Stimulated activated CD4-positive, alpha-beta T cell treated with anti-CD3 and anti-CD28 coated beads, Interleukin-4, amount 100 ng/mL, for 1 hour (primary cell): ENCODE results near the gene NOP14.
A peak's percentile ranks its signal among the peaks of the same experiment; 100 is the strongest.
"Not testable (repeated sequence)": the region's sequence is repeated elsewhere in the genome, so short reads cannot be mapped to it uniquely, and the experiment has no call there.

Experiments used
- DNase-seq: peaks from one replicate; pipeline ENCODE4 v3.0.0-alpha.2; 2020

The NOP14 gene

DNA sequence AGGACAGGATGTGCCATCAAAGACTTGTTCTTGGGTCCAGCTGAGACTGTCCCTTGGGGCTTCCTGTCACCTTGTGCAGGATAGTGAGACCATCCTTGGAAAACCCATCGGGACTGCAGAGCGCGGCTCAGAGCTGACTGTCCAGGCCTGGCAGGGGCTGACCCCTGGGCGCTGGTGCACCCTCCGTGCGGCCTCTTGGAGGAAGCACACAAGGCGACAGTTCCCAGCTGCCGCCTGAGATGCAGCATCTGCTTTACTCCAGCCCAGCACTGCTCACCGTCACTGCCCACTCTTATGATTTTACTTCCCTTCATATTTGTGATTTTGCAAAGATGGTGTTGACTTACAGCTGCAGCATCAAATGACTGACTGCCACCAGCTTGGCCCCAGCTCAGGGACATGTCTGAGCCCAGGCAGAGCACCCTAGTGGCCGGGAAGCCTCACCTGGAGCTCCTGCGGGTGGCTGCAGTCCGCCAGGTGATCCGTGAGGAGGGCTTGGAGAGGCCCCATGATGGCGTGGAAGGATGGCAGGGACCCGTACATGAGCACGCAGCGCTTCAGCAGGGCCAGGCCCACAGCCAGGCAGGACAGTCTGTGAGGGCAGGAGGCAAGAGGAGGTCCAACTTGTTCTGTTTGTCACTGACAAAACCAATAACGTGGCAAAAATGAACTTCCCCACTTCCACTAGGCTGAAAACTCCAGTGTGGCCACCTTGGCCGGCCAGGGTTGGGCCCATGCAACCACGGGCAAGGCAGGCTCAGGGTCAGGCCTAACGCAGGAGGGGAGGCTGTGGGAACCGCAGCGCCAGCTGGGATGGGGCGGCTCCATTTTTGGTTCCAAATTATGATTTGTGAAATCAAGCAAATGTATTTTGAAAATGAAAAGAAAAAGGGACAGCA lies 21.8 kb downstream of the NOP14 start:
- DNase-seq = no peak

DNA sequence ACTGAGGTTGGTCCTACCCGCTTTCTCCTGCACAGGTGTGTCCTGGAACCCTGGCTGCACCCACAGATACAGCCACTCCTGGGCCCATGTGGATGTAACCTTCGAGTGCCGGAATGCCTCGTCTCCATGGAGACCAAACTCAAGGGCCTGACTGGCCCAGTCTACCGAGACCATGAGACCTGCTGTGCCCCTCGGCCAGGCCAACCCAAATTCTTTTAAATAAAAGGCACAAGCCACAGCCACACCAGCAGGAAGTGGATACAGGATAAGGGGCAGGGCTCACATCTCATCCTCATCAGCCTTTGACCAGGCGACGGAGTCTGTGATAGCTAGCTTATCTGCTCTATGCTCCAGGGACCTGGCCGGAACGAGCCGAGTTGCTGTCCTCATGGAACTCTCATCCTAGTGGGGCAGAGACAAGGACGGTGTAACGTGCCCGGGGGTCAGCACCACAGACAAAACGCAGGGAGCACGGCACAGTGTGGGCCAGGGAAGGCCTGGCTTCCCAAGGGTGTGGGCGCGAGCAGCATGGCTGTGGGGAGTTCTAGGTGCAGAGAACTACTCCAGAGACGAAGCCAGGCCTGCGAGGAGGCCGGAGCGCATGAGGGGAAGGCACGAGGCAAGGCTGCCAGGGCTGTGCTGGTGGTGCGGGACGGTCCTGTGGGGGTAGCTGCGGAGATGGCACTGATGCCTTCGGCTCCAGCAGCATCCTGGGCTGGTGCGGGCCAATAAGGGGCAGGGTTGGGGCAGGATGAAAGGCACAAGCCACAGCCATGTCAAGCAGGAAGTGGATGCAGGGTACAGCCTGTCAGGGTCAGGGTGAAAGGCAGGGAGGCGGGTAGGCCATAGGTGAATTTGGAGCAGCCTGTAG lies 22.7 kb downstream of the NOP14 start:
- no peak for DNase-seq

DNA sequence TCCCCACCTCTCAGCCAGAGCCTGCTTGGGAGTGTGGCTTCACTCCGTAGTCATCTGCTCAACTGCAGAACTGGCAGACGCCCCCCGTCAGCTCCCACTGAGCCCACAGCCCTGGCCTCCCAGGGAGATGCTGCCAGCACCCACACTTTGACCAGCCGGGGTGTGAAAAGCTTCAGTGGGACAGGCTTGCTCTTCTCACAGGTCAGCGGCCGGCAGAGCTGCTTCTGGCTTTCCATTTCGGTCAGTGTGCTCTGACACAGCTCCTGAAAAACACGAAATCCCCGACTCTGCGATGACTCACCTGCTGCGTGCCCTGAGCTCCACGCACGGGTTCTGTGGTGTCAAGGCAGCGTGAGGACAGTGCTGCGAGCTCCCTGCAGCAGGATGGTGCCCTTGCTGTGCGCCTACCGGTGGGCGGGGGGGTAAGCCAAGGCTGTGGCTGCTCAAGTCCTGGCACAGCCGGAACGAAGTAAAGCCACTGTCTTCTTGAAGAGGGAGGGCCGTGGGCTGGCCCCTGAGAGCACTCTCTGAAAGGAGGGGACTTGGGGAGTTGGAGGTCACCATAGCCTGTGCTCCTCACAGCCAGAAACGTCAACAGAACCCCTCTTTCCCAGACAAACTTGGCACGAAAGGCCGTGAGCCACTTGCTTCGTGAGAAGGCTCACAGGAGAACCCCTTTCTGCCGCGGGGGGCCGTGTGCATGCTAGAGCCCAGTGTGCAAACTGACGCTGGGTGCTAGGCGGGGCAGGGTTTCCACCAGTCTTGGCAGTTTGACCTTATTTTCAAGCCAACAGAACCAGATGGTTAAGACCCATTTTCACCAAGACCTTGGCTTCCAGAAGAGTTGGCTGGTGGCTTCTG lies 23.6 kb downstream of the NOP14 start:
- no peak for DNase-seq

DNA sequence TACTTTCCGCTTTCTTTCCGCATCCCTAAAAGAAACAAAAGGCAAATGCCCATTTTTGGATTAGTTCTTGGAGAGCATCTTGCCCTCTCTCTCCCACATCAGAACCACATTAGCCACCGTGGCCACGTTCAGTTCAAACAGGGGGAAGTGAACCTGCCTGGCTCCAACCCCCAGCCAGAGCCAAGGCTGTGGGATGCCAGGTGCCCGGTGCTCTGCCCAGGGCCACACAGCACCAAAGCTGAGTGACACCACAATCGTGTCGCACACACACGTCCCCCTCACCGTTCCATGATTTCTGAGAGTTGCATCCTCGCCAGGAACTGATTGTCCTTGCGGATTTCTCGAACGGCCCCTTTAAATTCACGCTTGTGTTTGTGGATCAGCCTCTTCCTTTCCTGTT lies 24.3 kb downstream of the NOP14 start:
- no peak for DNase-seq

DNA sequence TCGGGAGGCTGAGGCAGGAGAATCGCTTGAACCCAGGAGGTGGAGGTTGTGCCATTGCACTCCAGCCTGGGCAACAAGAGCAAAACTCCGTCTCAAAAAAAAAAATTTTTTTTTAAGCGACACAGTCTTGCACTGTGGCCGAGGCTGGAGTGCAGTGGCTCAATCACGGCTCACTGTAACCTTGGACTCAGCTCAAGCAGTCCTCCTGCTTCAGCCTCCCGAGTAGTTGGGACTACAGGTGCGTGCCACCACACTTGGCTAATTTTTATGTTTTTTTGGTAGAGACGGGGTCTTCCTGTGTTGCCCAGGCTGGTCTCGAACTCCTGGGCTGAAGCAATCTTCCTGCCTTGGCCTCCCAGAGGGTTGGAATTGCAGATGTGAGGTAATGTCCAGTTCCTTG lies 24.8 kb downstream of the NOP14 start:
- DNase-seq = not testable (repeated sequence)

DNA sequence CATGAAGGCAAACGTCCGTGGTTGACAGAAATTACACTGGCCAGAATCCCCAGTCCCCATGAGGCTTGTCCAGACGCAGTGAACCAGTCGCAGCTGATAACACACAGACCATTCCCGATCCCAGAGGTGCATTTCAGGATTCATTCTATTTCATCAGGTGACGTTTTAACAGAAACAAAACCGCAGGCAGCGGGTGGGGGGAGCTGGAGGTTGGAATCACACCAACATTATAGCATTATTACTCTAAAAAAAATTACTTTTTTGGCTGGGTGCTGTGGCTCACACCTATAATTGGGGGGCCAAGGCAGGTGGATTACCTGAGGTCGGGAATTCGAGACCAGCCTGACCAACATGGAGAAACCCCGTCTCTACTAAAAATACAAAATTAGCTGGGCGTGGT lies 25.2 kb downstream of the NOP14 start:
- no peak for DNase-seq

DNA sequence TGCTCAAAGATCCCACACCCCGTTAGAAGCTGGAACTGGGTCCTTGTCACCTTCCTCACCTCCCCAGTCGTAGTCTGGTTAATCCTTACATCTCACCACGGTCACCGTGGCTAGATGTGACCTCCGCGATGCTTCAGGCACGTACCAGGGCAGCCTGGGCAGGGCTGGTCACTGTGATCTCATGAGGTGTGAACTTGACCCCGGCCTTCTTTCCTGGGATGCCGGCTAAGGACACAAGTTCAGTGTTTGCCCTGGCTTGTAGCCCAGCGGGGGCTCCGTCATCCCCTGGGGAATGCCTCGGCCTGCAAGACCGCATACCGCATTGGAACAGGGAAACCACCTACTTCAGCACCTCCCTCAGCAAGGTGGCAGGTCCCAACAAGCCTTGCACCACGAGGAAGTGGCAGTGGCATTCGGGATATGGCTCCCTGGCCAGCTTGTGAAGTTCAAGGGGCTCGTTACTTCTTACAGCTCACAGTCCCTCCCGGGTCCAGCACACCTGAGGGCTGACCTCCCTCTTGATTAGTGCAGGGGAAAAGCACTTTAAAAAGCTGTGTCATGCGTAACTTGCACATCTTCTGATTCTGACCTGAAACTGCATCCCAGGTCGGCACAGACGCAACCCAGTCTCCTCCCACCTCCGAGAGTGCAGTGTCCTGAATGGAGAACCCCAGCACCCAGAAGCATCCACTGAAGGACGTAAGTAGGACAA lies 25.9 kb downstream of the NOP14 start:
- DNase-seq = no peak

DNA sequence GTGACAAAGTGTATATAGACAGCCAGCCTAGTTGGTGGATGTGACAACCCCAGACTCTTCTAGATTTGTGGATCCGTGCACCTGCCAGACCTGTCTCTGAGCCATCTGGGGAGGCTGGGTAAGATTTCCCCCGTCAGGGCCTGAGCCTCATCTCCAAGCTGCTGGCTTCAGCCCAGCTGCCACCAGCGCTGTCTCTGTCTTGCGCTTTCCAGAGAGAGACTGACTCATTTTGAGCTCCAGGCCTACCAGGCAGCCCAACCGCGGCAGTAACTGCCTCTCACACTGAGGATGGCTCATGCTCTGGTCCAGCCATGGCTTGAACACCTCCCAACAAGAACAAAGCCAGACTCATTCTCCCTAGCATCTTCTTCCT lies 26.4 kb downstream of the NOP14 start:
- peak; percentile 52 for DNase-seq

DNA sequence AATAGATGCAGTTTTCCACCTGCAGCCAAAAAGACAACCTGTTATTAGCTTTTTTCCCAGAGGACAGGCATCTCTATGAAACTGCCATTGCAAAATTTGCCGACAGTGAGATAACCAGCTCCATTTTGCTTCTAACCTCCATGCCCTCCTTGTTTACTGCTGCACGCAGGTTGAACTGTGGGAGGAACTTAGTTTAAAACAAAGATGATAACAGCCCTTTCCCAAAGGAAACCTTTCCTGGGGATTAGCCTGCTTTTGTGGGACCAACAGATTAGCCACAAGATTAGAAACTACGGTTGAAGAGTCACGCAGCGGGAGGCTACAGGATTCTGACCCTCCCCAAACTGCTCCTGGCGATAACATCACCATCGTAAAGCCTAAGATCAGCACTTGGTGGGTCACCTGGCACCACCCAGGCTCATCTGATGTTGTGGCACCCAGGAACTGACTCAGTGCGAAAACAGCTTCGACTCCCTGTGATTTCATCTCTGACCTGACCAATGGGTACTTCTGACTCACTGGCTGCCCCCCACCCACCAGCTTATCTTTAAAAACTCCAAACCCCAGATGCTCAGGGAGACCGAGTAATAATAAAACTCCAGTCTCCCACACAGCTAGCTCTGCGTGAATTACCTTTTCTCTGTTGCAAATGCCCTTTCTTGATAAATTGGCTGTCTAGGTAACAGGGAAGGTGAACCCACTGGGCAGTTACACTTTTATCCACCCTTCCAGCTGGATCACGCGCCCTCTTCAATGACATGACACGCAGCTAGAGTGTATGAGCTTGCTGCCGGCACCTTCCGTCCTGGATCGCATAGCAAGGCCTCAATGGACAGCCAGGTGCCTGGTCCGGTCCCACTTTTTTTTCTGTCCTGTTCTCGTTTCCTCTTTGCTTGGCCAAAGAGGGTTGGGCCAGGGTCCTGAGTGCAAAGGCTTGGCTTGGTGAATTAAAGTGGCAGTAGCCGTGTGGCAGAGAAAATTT lies 27.2 kb downstream of the NOP14 start:
- DNase-seq = peak; percentile 65

DNA sequence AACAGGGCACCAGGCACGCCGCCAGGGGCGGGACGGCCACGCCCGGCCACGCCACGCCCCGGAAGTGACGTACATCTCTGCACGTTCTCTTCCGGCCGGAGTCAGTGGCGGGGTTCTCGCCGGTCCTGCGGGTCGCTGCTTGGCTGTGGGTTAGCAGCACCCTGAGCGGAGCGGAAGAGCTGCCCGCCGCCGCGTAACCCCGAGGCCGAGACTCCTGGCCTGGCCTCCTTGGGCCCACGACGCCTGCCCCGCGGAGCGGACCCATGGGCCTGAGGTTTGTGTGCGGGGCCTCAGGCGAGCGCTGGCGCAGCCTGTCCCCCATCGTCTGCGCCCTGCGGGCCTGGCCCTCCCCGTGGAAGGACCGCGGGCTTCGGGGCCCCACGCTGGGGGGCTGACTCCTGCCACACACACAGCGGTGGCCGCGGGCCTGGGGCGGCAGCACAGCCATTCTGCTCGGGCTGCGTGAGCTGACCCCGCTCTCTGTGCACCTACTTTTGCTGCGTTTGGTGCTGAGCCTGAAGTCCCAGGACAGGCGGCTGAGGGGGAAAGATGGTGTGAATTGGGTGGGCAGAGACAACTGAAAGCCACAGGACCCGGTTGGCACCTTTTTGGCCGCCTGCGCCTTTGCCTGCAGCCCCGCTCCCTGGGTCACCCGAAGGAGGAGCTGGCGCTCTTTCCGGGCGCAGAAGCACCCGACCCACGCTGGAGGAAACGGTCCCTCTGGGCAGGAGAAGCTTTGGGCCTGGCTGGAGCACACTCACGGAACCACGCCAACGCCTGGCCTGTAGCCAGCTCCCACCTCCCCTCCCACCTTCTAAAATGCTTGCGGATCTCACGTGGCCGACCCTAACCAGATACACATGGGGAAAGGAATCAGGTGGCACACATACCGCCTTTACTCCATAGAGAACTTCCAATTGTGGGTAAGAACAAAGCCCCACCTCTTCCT lies 28.1 kb downstream of the NOP14 start:
- peak; percentile 99 for DNase-seq

DNA sequence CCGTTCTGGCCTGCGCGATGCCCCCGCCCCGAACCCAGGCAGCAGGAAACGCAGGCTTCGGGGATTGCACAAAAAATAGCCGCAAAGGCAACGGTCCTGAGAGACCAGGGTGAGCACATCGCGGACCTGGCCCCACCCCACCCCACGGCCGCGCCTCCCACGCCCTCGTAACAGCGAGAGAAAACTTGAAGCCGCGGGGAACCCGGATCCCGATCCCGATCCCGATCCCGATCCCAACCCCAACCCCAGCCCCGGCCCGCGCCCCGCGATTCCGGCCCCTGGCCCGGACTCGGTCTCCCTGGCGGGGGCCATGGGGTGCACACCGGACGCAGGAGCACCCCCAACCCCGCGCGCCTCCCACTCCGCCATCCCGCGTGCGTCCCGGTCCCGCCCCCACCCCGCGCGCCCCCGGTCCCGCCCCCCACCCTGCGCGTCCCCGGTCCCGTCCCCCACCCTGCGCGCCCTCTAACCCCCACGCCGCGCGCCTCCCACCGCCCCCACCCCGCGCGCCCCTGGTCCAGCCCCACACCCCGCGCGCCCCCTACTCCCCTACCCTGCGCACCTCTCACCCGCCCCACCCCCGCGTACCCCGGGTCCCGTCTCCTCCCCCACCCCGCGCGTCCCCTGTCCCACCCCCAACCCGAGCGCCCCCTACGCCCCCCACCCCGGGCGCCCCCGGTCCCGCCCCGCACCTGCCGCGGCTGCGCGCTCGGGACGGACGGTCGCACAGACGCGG lies 29.0 kb downstream of the NOP14 start:
- DNase-seq = peak; percentile 53

DNA sequence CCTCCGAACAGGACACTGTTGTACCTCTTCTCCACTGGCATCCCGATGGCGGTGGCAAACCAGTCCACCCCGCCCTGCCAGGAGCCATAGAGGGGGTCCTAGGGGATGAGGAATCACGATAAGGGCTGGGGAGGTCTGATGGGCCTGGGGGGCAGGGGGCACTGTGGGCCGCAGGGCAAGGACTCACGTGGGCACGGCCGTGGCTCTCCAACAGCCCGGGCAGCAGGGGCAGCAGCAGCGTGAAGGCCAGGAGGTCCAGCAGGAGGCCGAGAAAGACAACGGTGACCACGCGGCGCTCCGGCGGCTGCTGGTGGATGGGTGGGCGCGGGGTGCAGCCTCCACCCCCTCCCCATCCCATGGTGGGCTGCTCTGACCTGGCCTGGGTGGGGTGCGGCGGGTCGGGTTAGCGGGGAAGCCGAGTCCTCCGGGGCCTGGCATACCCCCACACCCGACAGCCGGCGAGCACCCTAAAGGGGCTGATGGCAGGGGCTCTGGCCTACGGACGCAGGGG lies 29.6 kb downstream of the NOP14 start:
- DNase-seq = no peak

DNA sequence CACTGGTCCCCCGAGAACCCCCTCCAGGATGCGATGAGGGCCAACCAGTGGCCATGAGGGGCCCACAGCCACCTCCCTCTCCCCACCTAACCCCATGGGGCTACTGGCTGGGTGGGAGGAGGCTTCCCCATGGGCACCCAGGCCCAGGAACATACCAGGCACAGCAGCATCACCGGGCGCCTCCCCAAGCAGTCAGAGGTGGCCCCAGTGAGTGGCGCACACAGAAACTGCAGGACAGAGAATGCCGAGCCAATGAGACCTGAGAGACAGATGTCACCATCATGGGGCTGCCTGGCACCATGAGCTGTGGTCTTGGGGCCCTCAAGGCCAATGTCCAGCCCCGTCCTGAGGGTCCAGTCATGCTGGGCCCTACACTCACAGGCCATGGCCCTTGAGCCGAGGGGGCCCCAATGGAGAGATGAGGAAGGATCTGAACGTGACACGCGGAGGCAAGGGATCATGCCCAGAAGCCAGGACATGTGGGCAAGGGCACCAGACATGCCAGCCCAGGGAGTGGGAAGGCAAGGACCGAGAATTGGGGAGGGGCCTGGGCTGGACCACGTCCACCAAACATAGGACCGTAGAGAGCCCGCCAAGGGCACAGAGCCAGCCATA lies 30.1 kb downstream of the NOP14 start:
- DNase-seq = no peak

DNA sequence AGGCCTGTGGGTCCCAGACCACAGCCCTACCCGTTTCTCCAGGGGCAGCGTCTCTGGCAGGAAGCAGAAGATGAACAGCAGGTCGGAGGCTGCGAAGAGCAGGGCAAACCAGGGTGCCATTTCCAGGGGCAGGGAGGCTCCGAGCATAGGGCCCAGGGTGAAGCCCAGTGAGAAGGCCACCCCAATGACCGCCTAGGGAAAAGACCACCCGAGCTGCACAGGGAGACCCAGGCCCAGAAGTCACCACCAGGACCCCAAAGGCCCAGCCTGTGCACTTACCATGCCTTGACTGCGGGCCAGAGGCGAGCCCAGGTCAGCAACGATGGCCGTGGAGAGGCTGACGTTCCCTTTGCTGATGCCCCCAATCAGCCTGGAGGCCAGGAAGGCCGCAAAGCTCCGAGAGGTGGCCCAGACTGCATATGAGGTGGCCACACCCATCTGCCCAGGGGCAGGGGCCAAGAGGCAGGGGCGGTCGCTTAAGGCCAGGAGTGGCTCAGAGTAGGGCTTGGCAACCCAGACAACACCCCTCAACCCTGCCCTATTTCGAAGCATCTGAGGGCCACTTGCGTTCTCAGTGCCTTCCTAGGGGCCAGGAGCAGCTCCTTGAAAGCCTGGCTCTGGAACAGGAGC lies 30.8 kb downstream of the NOP14 start:
- DNase-seq = no peak

DNA sequence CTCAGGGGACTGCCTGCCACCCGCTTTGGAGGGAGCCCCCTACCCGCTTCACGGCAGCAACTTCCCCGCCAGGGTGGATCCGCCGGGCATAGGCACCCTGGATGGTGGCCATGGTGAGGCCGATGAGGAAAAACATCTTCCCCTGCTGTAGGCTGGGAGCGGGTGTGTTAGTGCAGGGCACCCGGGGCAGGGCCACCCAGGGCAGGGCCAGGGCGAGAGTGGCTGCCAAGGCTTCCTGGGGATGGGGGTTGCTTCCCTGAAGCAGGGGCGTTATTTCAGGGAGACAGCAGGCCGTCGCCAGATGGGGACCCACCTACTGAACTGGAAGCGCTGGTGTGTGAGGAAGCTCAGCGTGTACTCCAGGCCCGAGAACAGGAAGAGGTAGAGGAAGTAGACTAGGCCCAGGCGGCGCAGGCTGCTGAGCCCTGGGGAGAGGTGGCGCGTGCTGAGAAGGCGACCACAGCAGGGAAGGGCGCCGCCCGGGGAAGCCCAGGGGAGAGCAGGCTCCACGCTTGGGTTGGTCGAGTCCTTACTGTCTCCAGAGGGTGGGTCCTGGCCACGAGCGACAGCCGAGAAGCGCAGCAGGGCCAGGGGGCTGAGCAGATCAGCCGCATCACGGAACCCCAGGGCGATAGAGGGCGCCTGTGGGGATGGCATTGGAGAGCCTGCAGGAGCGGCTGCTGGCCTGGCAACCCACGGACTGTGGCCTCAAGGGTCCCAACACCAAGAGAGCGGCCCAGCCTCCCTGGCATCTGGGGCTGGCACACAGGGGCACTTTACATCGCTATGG lies 31.5 kb downstream of the NOP14 start:
- peak; percentile 51 for DNase-seq

DNA sequence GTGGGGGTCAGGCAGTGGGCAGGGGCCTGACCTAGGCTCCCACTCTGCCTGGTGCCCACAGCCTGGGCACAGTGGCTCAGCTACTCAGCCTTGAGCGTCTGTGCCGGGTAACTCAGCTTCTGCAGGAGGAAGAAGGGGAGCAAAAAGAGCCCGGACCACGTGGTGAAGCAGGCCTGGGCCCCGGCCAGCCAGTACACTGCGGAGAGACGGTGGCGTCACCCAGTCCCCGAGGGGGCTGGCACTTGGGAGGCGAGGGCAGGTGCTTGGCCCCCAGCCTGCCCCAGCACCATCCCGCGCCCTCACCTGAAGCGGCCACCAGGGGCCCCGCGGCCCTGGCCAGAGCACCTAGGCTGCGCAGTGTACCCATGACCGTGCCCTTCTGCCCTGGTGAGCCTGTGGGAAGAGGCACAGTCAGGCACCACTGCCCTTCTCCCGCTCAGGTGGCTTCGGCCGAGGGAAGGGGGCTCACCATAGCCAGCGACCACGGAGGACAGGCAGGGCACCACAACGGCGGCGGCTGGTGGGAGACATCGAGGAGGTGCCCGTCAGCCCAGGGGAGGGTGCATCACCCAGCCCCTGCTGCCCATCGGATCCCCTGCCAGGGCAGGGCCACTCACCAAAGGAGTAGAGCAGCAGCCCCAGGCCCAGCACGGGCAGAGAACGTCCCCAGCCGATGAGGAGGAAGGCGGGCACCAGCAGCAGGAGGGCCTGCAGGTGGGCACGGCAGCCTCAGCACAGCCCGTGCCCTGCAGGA lies 32.3 kb downstream of the NOP14 start:
- no peak for DNase-seq
